ENCODE data around the gene MZT2B.
"Not testable (repeated sequence)": the region's sequence is repeated elsewhere in the genome, so short reads cannot be mapped to it uniquely, and the experiment has no call there.

The MZT2B gene

GRCh38 chr2:130230907-130231306 lies 48.8 kb downstream of the MZT2B start:
- CTCF ChIA-PET; DNase-seq (ENCODE audit: extremely low spot score); POLR2A ChIA-PET: not testable (repeated sequence)

- DNase-seq (ENCODE audit: extremely low spot score): no peak
- TF ChIP-seq CTCF (IDR thresholded peaks at IDR 0.05; ENCODE audit: control extremely low read depth, extremely low read depth, low read depth, missing control alignments): no peak
- CTCF ChIA-PET: no interaction called here
- POLR2A ChIA-PET: no interaction called here
Observed at GRCh38 chr2:130231656-130232055, 49.6 kb downstream of the MZT2B start.

- POLR2A ChIA-PET; CTCF ChIA-PET; DNase-seq (ENCODE audit: extremely low spot score): not testable (repeated sequence)
Observed at GRCh38 chr2:130233066-130233465, 51.0 kb downstream of the MZT2B start.

- CTCF ChIA-PET; DNase-seq (ENCODE audit: extremely low spot score); POLR2A ChIA-PET: not testable (repeated sequence)
Observed at GRCh38 chr2:130239581-130239980, 57.5 kb downstream of the MZT2B start.

All from GM10248 (cell line).